HepG2 (cell line): ENCODE data around the gene CTSZ. TPM values are rescaled to one million over a fixed set of nuclear protein-coding genes. Genes with fewer than 3 reads are reported as not detected.

Experiments
- ATF5 ChIP-seq: sonication (generic); formaldehyde crosslinking; IDR thresholded peaks from 2 replicates; pipeline ENCODE4 v1.4.0; 2020; ENCODE audit warnings: mild to moderate bottlenecking, low read depth, missing genetic modification reagents
- EHMT2 ChIP-seq: fragments of 200-600 bp; sonication (generic); IDR thresholded peaks from 2 replicates; pipeline ENCODE4 v1.7.0; 2017; ENCODE audit warnings: antibody characterized with exemption, low read depth, low read length, borderline replicate concordance
- GLI4 ChIP-seq: sonication (generic); formaldehyde crosslinking; IDR thresholded peaks from 2 replicates; pipeline ENCODE4 v1.5.1; 2020; ENCODE audit warnings: missing genetic modification reagents, mild to moderate bottlenecking, moderate library complexity, borderline replicate concordance
- MED1 ChIP-seq: sonication (generic); formaldehyde crosslinking; IDR thresholded peaks from 2 replicates; pipeline ENCODE4 v1.4.0; 2020; ENCODE audit warnings: missing genetic modification reagents
- MXD3 ChIP-seq: IDR thresholded peaks from 2 replicates; pipeline ENCODE4 v1.6.1; 2016; ENCODE audit warnings: mild to moderate bottlenecking, missing biosample characterization, missing genetic modification reagents
- PRDM15 ChIP-seq: sonication (generic); formaldehyde crosslinking; IDR thresholded peaks from 2 replicates; pipeline ENCODE4 v1.4.0; 2020; ENCODE audit warnings: missing genetic modification reagents
- RBAK ChIP-seq: sonication (generic); formaldehyde crosslinking; IDR thresholded peaks from 2 replicates; pipeline ENCODE4 v1.5.1; 2020; ENCODE audit warnings: mild to moderate bottlenecking, missing genetic modification reagents
- SALL2 ChIP-seq: sonication (generic); formaldehyde crosslinking; IDR thresholded peaks from 2 replicates; pipeline ENCODE4 v1.8.1; 2023; ENCODE audit warnings: mild to moderate bottlenecking, missing genetic modification reagents, inconsistent platforms
- SATB2 ChIP-seq: sonication (generic); formaldehyde crosslinking; IDR thresholded peaks from 2 replicates; pipeline ENCODE4 v1.5.0; 2020; ENCODE audit warnings: missing genetic modification reagents
- SKI ChIP-seq: fragments of 450-650 bp; IDR thresholded peaks from one replicate; pipeline ENCODE4 v1.6.1; 2018; ENCODE audit warnings: mild to moderate bottlenecking; ENCODE audit not compliant: partially characterized antibody
- SRSF1 ChIP-seq: fragments of 200-400 bp; formaldehyde crosslinking; optimal IDR thresholded peaks from 2 replicates; pipeline ENCODE3; 2017; ENCODE audit warnings: mild to moderate bottlenecking, low read depth, low read length, moderate library complexity
- TARDBP ChIP-seq: sonication (generic); formaldehyde crosslinking; IDR thresholded peaks from 2 replicates; pipeline ENCODE4 v1.8.0; 2022; ENCODE audit warnings: mild to moderate bottlenecking, missing genetic modification reagents
- XBP1 ChIP-seq: sonication (generic); formaldehyde crosslinking; IDR thresholded peaks from 2 replicates; pipeline ENCODE4 v1.5.0; 2020; ENCODE audit warnings: missing genetic modification reagents
- ZBTB25 ChIP-seq: IDR thresholded peaks from 2 replicates; pipeline ENCODE4 v1.6.1; 2018; ENCODE audit warnings: missing genetic modification reagents
- ZKSCAN8 ChIP-seq: IDR thresholded peaks from 2 replicates; pipeline ENCODE4 v1.6.1; 2016; ENCODE audit warnings: borderline replicate concordance, missing genetic modification reagents, missing compliant biosample characterization
- ZNF138 ChIP-seq: sonication (generic); formaldehyde crosslinking; IDR thresholded peaks from 2 replicates; pipeline ENCODE4 v1.5.0; 2020; ENCODE audit warnings: mild to moderate bottlenecking, low read depth, missing genetic modification reagents
- ZNF18 ChIP-seq: sonication (generic); formaldehyde crosslinking; IDR thresholded peaks from 2 replicates; pipeline ENCODE4 v1.8.0; 2022; ENCODE audit warnings: mild to moderate bottlenecking, missing genetic modification reagents; ENCODE audit not compliant: insufficient replicate concordance
- ZNF383 ChIP-seq: sonication (generic); formaldehyde crosslinking; IDR thresholded peaks from 2 replicates; pipeline ENCODE4 v1.4.0; 2020; ENCODE audit warnings: missing genetic modification reagents, mild to moderate bottlenecking, borderline replicate concordance
- ZNF430 ChIP-seq: sonication (generic); formaldehyde crosslinking; IDR thresholded peaks from 2 replicates; pipeline ENCODE4 v1.9.0; 2021; ENCODE audit warnings: mild to moderate bottlenecking, missing genetic modification reagents
- ZNF704 ChIP-seq: sonication (generic); formaldehyde crosslinking; IDR thresholded peaks from 2 replicates; pipeline ENCODE4 v1.8.1; 2023; ENCODE audit warnings: mild to moderate bottlenecking, inconsistent platforms, moderate library complexity, missing genetic modification reagents, borderline replicate concordance
- ZNF83 ChIP-seq: sonication (generic); formaldehyde crosslinking; IDR thresholded peaks from 2 replicates; pipeline ENCODE4 v1.4.0; 2020; ENCODE audit warnings: missing genetic modification reagents, mild to moderate bottlenecking, borderline replicate concordance
- polyA plus RNA-seq, 8 experiments: library from polyadenylated mRNA; depleted of rRNA in 3 of 8; stranded (reverse) in 7 of 8; unstranded in 1 of 8; fragments of >200 nt; fragmentation: Illumina TruSeq in 4 of 8; extraction: Trizol in 4 of 8; gene quantifications; 2 replicates each; pipeline versions ENCODE4 v1.2.1 to v1.2.3, GENCODE V29; 2011 to 2016; ENCODE audit warnings: low read depth in 4 of 8, missing spikeins in 1 of 8, mixed read lengths in 1 of 8; ENCODE audit not compliant: insufficient read depth in 1 of 8
- total RNA-seq, 5 experiments: library from RNA; depleted of rRNA; stranded (reverse); fragments of >200 nt; fragmentation: Illumina TruSeq; extraction: Trizol; gene quantifications; 2 replicates each; pipeline ENCODE4 v1.2.3, GENCODE V29; 2016; ENCODE audit warnings: low read depth in 1 of 5

Gene CTSZ
- total and polyA plus RNA-seq, 2 of the 13 experiments (the other 11 are each of a cell fraction or from before 2014, with no cell fraction given) = 0.33 TPM; not detected in 1

- TF ChIP-seq PRDM15 (CRISPR knock-in tag) (no peak), SALL2 (no peak; the same call in 1 of the 2 replicates), MED1 (CRISPR knock-in tag) (peak; percentile 33; the same call in 1 of the 2 replicates), TARDBP (CRISPR knock-in tag) (peak; percentile 19; the same call in 1 of the 2 replicates), SKI (no peak), SRSF1 (no peak), RBAK (CRISPR knock-in tag) (no peak), ZNF83 (no peak), ZNF383 (no peak), SATB2 (CRISPR knock-in tag) (no peak), MXD3 (CRISPR knock-in tag) (no peak), GLI4 (CRISPR knock-in tag) (peak; percentile 14; the same call in 1 of the 2 replicates), ZNF138 (CRISPR knock-in tag) (no peak), ZNF18 (peak; percentile 8), EHMT2 (0 out of 2 replicates have a peak, but pooled peaks have one; percentile 43), ATF5 (CRISPR knock-in tag) (no peak), ZBTB25 (no peak), ZNF704 (no peak), XBP1 (CRISPR knock-in tag) (no peak), ZKSCAN8 (CRISPR knock-in tag) (no peak), ZNF430 (CRISPR knock-in tag) (no peak)
Observed at GRCh38 chr20:59030911-59031563, 24.0 kb upstream of the CTSZ start (continued).
